CD4-positive, alpha-beta T cell treated with Interleukin-1 beta for 1 hour (primary cell): ENCODE measurements around the gene SP6.

ENCODE experiments used
- DNase-seq, 2 donors: peaks; one replicate each; pipeline ENCODE4 v3.0.0-alpha.2; 2020 to 2022

SP6 gene

GRCh38 chr17:47810200-47810821, 40.7 kb downstream of the SP6 start:
- DNase-seq: peak; percentile 39 to 45

GRCh38 chr17:47808830-47809480, 42.0 kb downstream of the SP6 start:
- no peak for DNase-seq

- no peak for DNase-seq
Observed at GRCh38 chr17:47808036-47808829, 42.7 kb downstream of the SP6 start.

GRCh38 chr17:47807421-47807820, 43.5 kb downstream of the SP6 start:
- no peak for DNase-seq

- no peak for DNase-seq
Observed at GRCh38 chr17:47806913-47807255, 44.1 kb downstream of the SP6 start.

- no peak for DNase-seq
Observed at GRCh38 chr17:47806026-47806912, 44.7 kb downstream of the SP6 start.

- no peak for DNase-seq
Observed at GRCh38 chr17:47804461-47804860, 46.5 kb downstream of the SP6 start.

- no peak for DNase-seq
Observed at GRCh38 chr17:47803751-47804150, 47.2 kb downstream of the SP6 start.

GRCh38 chr17:47803201-47803600, 47.8 kb downstream of the SP6 start:
- DNase-seq: no peak

- peak; percentile 60 to 64 for DNase-seq
Observed at GRCh38 chr17:47802341-47803022, 48.5 kb downstream of the SP6 start.

- no peak for DNase-seq
Observed at GRCh38 chr17:47801906-47802305, 49.1 kb downstream of the SP6 start.

GRCh38 chr17:47801176-47801765, 49.7 kb downstream of the SP6 start:
- DNase-seq: no peak

- no peak for DNase-seq
Observed at GRCh38 chr17:47800686-47801085, 50.3 kb downstream of the SP6 start.

GRCh38 chr17:47797797-47798196, 53.2 kb downstream of the SP6 start:
- DNase-seq: no peak
